Cardiac fibroblast (primary cell): ENCODE measurements around the gene PDGFB.
A peak's percentile ranks its signal among the peaks of the same experiment; 100 is the strongest.

Experiments used
- DNase-seq, 2 donors: peaks; one replicate each; pipeline versions ENCODE4 v3.0.0 to v3.0.0-alpha.2; 2010; ENCODE audit warnings: low read depth in 2 of 2
- H3K4me3 ChIP-seq, 2 donors: replicated peaks in 1 of 2; 1 replicate in 1 of 2; 2 replicates in 1 of 2; pipeline ENCODE4 v1.5.1; 2011; ENCODE audit warnings: low read depth in 2 of 2, low read length in 2 of 2, mild to moderate bottlenecking in 2 of 2, moderate library complexity in 1 of 2
- TF ChIP-seq, protein P1 (sequence below): IDR thresholded peaks from one replicate; pipeline ENCODE4 v1.5.1; 2011; ENCODE audit warnings: low read depth, mild to moderate bottlenecking, low read length, inconsistent platforms

The PDGFB gene

DNA sequence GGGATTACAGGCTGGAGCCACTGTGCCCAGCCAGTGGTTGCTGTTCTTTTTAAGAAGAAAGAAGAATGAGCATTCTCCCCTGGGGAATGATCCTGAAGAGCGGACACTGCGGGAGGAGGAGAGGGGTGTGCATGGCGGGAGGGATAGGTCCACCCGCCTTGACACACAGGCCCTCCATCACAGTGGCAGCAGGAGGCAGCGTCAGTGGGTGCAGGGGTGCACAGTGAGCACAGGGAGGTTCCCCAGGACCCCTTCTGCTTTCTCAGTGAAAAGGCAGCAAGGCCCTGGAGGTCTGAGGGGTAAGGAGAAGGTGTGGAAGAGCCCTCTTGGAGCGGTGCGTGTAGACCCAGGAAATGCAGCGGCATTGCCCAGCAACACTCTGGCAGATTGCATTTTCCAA is 63.4 kb downstream of the PDGFB start:
- no peak for DNase-seq
- TF ChIP-seq, protein P1, sequence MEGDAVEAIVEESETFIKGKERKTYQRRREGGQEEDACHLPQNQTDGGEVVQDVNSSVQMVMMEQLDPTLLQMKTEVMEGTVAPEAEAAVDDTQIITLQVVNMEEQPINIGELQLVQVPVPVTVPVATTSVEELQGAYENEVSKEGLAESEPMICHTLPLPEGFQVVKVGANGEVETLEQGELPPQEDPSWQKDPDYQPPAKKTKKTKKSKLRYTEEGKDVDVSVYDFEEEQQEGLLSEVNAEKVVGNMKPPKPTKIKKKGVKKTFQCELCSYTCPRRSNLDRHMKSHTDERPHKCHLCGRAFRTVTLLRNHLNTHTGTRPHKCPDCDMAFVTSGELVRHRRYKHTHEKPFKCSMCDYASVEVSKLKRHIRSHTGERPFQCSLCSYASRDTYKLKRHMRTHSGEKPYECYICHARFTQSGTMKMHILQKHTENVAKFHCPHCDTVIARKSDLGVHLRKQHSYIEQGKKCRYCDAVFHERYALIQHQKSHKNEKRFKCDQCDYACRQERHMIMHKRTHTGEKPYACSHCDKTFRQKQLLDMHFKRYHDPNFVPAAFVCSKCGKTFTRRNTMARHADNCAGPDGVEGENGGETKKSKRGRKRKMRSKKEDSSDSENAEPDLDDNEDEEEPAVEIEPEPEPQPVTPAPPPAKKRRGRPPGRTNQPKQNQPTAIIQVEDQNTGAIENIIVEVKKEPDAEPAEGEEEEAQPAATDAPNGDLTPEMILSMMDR = no peak
- no peak overlapping the region for H3K4me3 ChIP-seq

DNA sequence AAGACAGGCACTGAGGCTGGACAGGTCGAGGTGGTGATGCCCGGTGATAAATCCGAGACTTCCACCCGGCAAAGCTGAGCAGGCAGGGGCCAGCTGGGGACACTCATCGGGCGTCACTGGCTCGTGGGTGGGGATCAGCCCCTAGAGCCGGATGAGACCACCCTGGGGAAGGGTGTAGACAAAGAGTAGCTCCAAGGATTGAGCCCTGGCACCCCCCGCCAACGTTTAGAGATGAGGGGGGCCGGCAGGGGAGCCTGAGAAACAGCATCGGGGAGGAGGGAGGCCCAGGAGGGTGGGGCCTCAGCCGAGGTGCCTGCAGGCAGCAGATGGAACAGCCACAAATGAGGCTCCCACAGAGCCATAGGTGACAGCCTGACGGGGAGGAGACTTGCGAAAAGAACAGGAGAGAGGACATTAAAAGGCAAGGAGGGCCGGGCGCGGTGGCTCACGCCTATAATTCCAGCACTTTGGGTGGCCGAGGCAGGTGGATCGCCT is 64.9 kb downstream of the PDGFB start:
- TF ChIP-seq, protein P1 = no peak
- H3K4me3 ChIP-seq = no peak overlapping the region
- DNase-seq = no peak

DNA sequence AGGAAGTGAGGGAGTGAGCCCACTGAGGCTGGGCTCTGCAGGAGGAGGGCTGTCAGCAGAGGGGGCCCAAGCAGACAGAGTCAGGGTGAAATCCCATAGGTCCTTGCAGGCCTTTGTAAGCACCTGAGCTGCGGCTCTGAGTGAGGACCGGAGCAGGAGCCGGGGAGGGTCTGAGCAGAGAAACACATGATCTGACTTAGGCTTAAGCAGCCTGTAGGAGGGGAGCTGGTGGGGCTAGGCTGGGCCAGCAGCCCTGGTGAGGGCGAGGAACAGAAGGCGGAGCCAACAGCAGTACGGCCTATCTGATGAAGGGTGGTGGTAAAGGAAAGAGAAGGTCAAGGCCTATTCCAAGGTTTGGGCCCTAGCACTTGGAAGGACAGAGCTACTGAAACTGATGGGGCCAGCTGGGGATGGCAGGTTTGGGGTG is 65.4 kb downstream of the PDGFB start:
- TF ChIP-seq, protein P1 = no peak
- DNase-seq = no peak
- no peak overlapping the region for H3K4me3 ChIP-seq

DNA sequence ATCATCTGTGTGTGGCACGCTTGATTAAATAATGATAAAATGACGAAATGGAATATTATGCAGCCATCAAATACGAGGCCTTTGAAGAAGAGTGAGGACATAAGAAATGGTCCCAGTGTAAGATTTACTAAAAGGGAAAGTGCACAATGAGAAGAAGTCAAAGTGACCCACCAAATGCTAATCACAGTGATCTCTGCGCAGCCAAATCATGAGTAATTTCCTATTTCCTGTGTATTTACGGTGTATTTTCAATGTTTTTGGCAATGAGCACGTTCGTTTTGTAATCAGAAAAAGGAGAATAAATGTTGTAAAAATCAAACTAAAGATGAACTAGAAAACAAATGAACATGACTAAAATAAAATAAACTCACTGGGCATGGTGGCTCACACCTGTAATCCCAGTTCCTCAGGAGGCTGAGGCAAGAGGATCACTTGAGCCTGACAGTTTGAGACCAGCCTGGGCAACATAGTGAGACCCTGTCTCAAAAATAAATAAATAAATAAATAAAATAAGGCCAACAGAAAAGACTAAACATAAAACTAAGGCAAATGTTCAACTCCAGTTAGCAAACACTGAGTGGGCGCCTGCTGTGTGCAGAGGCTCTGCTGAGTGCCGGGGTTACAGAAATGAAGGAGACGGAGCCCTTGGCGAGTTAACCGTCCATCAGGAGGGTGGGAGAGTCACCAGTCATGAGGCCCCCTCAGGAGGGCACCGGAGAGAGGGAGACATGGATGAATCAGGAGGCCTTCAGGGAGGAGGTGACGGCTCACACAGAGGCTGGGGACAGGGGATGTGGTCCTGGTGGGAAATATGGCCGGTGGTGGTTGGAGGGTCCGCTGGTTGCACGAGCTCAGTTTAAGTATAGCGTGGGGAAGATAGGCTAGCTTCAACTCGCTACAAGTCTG is 66.3 kb downstream of the PDGFB start:
- peak; percentile 86 to 91 for DNase-seq
- TF ChIP-seq, protein P1 = no peak
- no peak overlapping the region for H3K4me3 ChIP-seq

DNA sequence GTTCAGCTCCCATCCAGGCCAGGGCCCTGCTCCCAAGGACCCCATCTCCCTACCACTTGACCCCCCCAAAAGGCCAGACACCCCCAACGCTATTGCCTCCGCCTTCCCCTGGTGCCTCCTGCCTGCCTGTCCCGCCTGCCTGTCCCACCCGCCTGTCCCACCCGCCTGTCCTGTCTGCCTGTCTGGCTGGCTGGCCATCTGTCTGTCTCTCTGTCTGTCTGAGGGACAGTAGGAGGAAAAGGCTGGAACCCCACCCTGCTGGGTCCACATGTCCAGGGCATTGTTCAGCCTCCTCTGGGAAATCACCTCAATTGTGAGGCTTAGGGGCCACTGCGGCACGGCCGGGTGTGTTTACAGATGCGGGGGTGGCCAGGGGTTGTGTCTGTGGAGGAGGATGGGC is 67.0 kb downstream of the PDGFB start:
- TF ChIP-seq, protein P1 = no peak
- H3K4me3 ChIP-seq = no peak overlapping the region
- DNase-seq = peak in 1 of 2 donors; percentile 68

DNA sequence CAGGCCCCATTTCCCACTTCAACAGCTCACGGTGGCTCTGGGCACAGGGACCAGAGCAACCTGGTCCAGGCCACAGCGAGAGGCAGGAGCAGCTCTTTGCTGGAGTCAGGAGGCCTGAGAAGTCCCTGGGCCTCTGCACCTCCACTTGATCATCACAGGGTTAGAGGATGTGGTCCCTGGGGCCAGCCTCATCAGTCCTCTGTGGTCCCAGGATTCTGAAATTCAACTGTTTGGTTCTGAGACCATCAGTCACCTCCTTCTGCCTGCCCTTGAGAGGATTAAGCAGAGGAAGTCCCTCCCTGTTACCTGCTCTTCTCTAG is 67.4 kb downstream of the PDGFB start:
- TF ChIP-seq, protein P1 = no peak
- peak in 1 of 2 donors; percentile 18 for DNase-seq
- no peak overlapping the region for H3K4me3 ChIP-seq
